GM21786 (cell line): ENCODE results near the gene PICALM.

ENCODE experiments used
- ATAC-seq: cut with Tn5 transposase; IDR thresholded peaks from one replicate; pipeline ENCODE4 v1.9.1; 2021; ENCODE audit not compliant: unreplicated experiment

The PICALM gene

GRCh38 chr11:86050196-86050709, 18.6 kb downstream of the PICALM start:
- no peak for ATAC-seq

- ATAC-seq = peak; percentile 53
Observed at GRCh38 chr11:86047275-86047991, 21.5 kb downstream of the PICALM start.

GRCh38 chr11:86046116-86046515, 22.8 kb downstream of the PICALM start:
- no peak for ATAC-seq

GRCh38 chr11:86043765-86044503, 24.9 kb downstream of the PICALM start:
- ATAC-seq = no peak

GRCh38 chr11:86041975-86042378, 26.9 kb downstream of the PICALM start:
- ATAC-seq = peak; percentile 63

GRCh38 chr11:86040919-86041850, 27.7 kb downstream of the PICALM start:
- ATAC-seq = no peak

- no peak for ATAC-seq
Observed at GRCh38 chr11:86039094-86039493, 29.8 kb downstream of the PICALM start.

- no peak for ATAC-seq
Observed at GRCh38 chr11:86037743-86038142, 31.1 kb downstream of the PICALM start.

GRCh38 chr11:86035920-86036319, 33.0 kb downstream of the PICALM start:
- no peak for ATAC-seq

GRCh38 chr11:86035164-86035563, 33.7 kb downstream of the PICALM start:
- ATAC-seq = no peak

- no peak for ATAC-seq
Observed at GRCh38 chr11:86034710-86035109, 34.2 kb downstream of the PICALM start.

- no peak for ATAC-seq
Observed at GRCh38 chr11:86021377-86021776, 47.5 kb downstream of the PICALM start.

GRCh38 chr11:86018249-86018648, 50.6 kb downstream of the PICALM start:
- no peak for ATAC-seq

- no peak for ATAC-seq
Observed at GRCh38 chr11:86016451-86016850, 52.4 kb downstream of the PICALM start.

- no peak for ATAC-seq
Observed at GRCh38 chr11:86015699-86016098, 53.2 kb downstream of the PICALM start.

- no peak for ATAC-seq
Observed at GRCh38 chr11:86014221-86014620, 54.7 kb downstream of the PICALM start.

- ATAC-seq = no peak
Observed at GRCh38 chr11:86013713-86014112, 55.2 kb downstream of the PICALM start.

- no peak for ATAC-seq
Observed at GRCh38 chr11:86011175-86011574, 57.7 kb downstream of the PICALM start.

GRCh38 chr11:86003654-86004053, 65.2 kb downstream of the PICALM start:
- ATAC-seq = no peak

- no peak for ATAC-seq
Observed at GRCh38 chr11:86002431-86002830, 66.5 kb downstream of the PICALM start.

GRCh38 chr11:85991508-85991907, 77.4 kb downstream of the PICALM start:
- ATAC-seq = no peak
